BLaER1 treated with 17β-estradiol and CSF1 and Interleukin-3, amounts not matched to agents 10 nM and 100 nM (cell line): ENCODE measurements around the gene KLRC1.
"Not testable (repeated sequence)": the region's sequence is repeated elsewhere in the genome, so short reads cannot be mapped to it uniquely, and the experiment has no call there.

Experiments
- H3K27ac ChIP-seq, 11 experiments: shearing (Covaris generic); formaldehyde crosslinking; 2 replicates each; pipeline ENCODE4 v1.8.1; 2022
- H3K27me3 ChIP-seq, 11 experiments: shearing (Covaris generic); formaldehyde crosslinking; 2 replicates each; pipeline ENCODE4 v1.8.1; 2022
- H3K36me3 ChIP-seq, 11 experiments: shearing (Covaris generic); formaldehyde crosslinking; 2 replicates each; pipeline ENCODE4 v1.8.1; 2022
- H3K4me1 ChIP-seq, 10 experiments: shearing (Covaris generic); formaldehyde crosslinking; 2 replicates each; pipeline ENCODE4 v1.8.1; 2022
- H3K4me2 ChIP-seq, 11 experiments: shearing (Covaris generic); formaldehyde crosslinking; 2 replicates each; pipeline ENCODE4 v1.8.1; 2022
- H3K4me3 ChIP-seq, 10 experiments: shearing (Covaris generic); formaldehyde crosslinking; 2 replicates each; pipeline ENCODE4 v1.8.1; 2022
- H3K9ac ChIP-seq, 11 experiments: shearing (Covaris generic); formaldehyde crosslinking; 2 replicates each; pipeline ENCODE4 v1.8.1; 2022
- H3K9me3 ChIP-seq, 11 experiments: shearing (Covaris generic); formaldehyde crosslinking; replicated peaks in 1 of 11; 2 replicates each; pipeline ENCODE4 v1.8.1; 2022
- H4K20me1 ChIP-seq, 11 experiments: shearing (Covaris generic); formaldehyde crosslinking; 2 replicates each; pipeline ENCODE4 v1.8.1; 2022
- Cebpa-rat ChIP-seq, 11 experiments: shearing (Covaris generic); IDR thresholded peaks; 2 replicates each; pipeline ENCODE4 v1.8.1; 2022

The KLRC1 gene

DNA sequence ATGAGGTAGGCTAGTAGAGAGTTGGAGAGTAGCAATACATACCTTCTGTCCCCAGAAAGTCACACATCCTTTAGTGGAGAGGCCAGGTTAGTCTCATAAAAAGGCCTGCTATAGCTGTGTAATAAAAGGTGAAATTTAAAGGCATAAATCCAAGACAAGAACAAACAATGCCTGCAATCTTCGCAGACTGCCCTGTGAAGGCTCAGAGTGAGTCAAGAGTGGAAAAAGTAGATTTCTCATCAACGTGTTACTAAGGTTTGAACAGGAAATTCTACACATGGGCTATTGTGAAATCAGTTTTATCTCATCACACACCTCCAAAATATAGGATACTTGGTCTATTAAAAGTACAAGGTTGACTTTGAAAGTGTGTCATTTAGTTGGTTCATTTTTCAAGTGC, at the start of gene KLRC1:
Gene KLRC1 (minus strand): TSS at position 222 of the 400 bp plus-strand sequence. CDS start 2,221 bp downstream, outside the sequence.
- peaks cover 29 to 42% (median 35%) of the 10 kb centered on the region in 11 experiments for H3K9me3 ChIP-seq
- H3K36me3 ChIP-seq = no peaks in the 10 kb centered on the region
- no peak within 1 kb of the TSS for H3K4me3 ChIP-seq
- no peaks in the 10 kb centered on the region for H3K27me3 ChIP-seq
- H3K27ac ChIP-seq = no peak within 1 kb of the TSS
- peak in 1 of 11 experiments; percentile 20; a peak in 1 of 22 replicates for TF ChIP-seq Cebpa-rat (IDR thresholded peaks at IDR 0.05)
- no peak within 1 kb of the TSS for H3K9ac ChIP-seq
- no peaks in the 10 kb centered on the region for H3K4me1 ChIP-seq
- no peaks in the 10 kb centered on the region for H4K20me1 ChIP-seq
- no peak within 1 kb of the TSS for H3K4me2 ChIP-seq

DNA sequence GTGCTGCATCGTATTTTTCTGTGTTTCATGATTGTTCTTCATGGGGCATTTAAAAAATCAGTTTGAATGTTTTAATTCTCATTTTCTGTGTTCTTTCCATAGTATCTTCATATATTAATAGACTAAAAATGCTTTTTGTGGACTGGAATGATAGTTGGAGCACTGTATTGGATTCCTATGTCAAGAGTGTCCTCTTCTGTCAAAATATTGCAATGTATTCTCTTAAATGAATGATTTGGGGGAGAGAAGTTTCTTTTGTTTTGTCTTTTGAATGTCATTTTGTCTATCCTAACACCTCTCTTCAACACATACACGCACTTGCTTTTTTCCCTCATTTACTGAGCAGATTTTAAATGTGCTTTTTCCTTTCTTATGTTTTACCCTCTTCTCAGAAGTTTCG, 47.9 kb upstream of the KLRC1 start:
- TF ChIP-seq Cebpa-rat (IDR thresholded peaks at IDR 0.05) = no peak
- Histone ChIP-seq H4K20me1 (no peaks in the 10 kb centered on the region), H3K27ac (no peak overlapping the region), H3K9me3 (no peaks in the 10 kb centered on the region; a peak in 1 of 22 replicates), H3K36me3 (no peaks in the 10 kb centered on the region), H3K4me2 (no peak overlapping the region), H3K4me3 (no peak overlapping the region), H3K9ac (no peak overlapping the region), H3K27me3 (no peaks in the 10 kb centered on the region), H3K4me1 (no peaks in the 10 kb centered on the region)

DNA sequence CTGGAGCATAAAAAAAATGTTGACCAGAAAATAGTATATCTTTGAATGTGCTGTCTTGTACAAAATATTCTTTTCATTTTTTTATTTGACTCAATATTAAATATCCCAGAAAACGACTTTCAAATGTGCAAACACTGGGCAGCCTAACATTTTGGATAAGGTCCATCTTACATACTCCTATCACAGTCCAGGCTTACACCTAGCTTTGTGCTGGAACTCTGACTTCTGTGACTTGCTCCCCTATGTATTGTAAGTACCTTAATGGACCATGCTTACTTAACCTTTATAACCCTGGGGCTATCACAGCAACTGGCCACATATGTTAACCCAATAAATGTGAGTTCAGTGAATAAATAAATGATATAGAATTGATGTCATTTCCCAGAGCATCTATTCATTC, 44.9 kb upstream of the KLRC1 start:
- no peak overlapping the region for H3K9ac ChIP-seq
- no peaks in the 10 kb centered on the region for H3K27me3 ChIP-seq
- H3K27ac ChIP-seq = no peak overlapping the region
- H3K9me3 ChIP-seq = no peaks in the 10 kb centered on the region
- no peaks in the 10 kb centered on the region for H3K4me1 ChIP-seq
- H3K4me3 ChIP-seq = no peak overlapping the region
- TF ChIP-seq Cebpa-rat (IDR thresholded peaks at IDR 0.05) = no peak
- H3K36me3 ChIP-seq = no peaks in the 10 kb centered on the region
- no peak overlapping the region for H3K4me2 ChIP-seq
- H4K20me1 ChIP-seq = no peaks in the 10 kb centered on the region

DNA sequence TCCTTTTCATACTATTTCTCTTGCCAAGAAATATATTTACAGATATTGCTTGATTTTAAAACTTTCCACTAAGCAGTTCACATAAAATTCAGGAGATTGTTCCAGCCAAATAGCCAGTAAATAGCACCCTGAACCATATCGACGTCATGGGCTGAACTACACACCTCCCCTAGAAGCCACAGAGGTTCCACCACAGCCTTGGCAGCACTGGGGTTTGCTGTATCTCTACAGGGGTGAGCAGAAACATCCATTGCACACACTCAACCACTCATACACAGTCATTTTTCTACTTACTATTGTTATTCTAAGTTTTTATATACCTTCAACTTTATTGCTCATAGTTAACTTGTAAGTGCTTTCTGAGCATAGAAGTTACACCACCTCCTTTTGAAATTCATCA, 44.4 kb upstream of the KLRC1 start:
- Histone ChIP-seq H3K4me1 (no peaks in the 10 kb centered on the region), H3K4me2 (no peak overlapping the region), H4K20me1 (no peaks in the 10 kb centered on the region), H3K27ac (no peak overlapping the region), H3K9ac (no peak overlapping the region), H3K36me3 (no peaks in the 10 kb centered on the region), H3K4me3 (no peak overlapping the region), H3K27me3 (no peaks in the 10 kb centered on the region), H3K9me3 (no peaks in the 10 kb centered on the region)
- TF ChIP-seq Cebpa-rat (IDR thresholded peaks at IDR 0.05) = no peak

DNA sequence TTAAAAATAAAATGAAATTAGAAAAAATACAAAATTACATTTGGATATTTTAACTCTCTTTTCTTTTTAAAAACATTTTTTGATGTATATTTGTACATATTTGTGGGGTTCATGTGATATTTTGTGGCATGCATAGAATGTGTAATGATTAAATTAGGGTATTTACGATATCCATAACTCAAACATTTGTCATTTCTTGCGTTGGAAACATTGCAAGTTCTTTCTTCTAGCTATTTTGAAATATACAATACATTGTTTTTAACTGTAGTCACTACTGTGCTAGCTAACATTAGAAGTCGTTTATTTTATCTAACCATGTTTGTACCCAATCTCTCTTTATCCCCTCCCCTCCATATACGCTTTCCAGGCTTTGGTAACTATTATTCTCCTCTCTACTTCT, 38.6 kb upstream of the KLRC1 start:
- Histone ChIP-seq H3K27me3 (no peaks in the 10 kb centered on the region), H3K4me3 (no peak overlapping the region), H3K9ac (no peak overlapping the region), H3K36me3 (no peaks in the 10 kb centered on the region), H3K27ac (no peak overlapping the region), H3K4me1 (no peaks in the 10 kb centered on the region), H3K4me2 (no peak overlapping the region), H3K9me3 (peaks cover 0 to 5% (median 0%) of the 10 kb centered on the region in 11 experiments; a peak in 2 of 22 replicates), H4K20me1 (no peaks in the 10 kb centered on the region)
- TF ChIP-seq Cebpa-rat (IDR thresholded peaks at IDR 0.05) = no peak

DNA sequence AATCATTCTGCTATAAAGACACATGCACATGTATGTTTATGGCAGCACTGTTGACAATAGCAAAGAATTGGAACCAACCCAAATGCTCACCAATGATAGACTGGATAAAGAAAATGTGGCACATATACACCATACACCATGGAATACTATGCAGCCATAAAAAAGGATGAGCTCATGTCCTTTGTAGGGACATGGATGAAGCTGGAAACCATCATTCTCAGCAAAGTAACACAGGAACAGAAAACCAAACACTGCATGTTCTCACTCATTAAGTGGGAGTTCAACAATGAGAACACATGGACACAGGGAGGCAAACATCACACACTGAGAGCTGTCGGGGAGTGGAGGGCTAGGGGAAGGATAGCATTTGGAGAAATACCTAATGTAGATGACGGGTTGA, 34.2 kb upstream of the KLRC1 start:
- not testable (repeated sequence) for H3K4me2 ChIP-seq, H4K20me1 ChIP-seq, H3K36me3 ChIP-seq, H3K27ac ChIP-seq, H3K4me3 ChIP-seq, H3K4me1 ChIP-seq, H3K27me3 ChIP-seq, H3K9ac ChIP-seq
- H3K9me3 ChIP-seq = peaks cover 0 to 14% (median 0%) of the 10 kb centered on the region in 11 experiments; a peak in 2 of 22 replicates

DNA sequence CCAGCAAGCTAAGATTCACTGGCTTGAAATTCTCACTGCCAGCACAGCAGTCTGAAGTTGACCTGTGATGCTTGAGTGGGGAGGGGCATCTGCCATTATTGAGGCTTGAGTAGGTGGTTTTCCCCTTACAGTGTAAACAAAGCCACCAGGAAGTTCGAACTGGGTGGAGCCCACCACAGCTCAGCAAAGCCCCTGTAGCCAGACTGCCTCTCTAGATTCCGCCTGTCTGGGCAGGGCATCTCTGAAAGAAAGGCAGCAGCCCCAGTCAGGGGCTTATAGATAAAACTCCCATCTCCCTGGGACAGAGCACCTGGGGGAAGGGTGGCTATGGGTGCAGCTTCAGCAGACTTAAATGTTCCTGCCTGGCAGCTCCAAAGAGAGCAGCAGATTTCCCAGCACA, 28.7 kb upstream of the KLRC1 start:
- H3K27ac ChIP-seq, H4K20me1 ChIP-seq, H3K36me3 ChIP-seq, H3K4me1 ChIP-seq, H3K27me3 ChIP-seq, H3K4me3 ChIP-seq, H3K4me2 ChIP-seq, H3K9ac ChIP-seq: not testable (repeated sequence)
- H3K9me3 ChIP-seq = peaks cover 0 to 13% (median 4%) of the 10 kb centered on the region in 11 experiments; a peak in 5 of 22 replicates

DNA sequence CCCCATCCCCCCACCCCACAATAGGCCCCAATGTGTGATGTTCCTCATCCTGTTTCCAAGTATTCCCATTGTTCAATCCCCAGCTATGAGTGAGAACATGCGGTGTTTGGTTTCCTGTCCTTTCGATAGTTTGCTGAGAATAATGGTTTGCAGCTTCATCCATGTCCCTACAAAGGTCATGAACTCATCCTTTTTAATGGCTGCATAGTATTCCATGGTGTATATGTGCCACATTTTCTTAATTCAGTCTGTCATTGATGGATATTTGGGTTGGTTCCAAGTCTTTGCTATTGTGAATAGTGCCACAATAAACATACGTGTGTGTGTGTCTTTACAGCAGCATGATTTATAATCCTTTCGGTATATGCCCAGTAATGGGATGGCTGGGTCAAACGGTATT, 19.6 kb upstream of the KLRC1 start:
- H3K27me3 ChIP-seq, H3K9ac ChIP-seq, H3K4me1 ChIP-seq, H3K36me3 ChIP-seq, H4K20me1 ChIP-seq, H3K4me3 ChIP-seq, H3K27ac ChIP-seq, H3K4me2 ChIP-seq: not testable (repeated sequence)
- peaks cover 0 to 22% (median 8%) of the 10 kb centered on the region in 11 experiments; a peak in 14 of 22 replicates for H3K9me3 ChIP-seq

DNA sequence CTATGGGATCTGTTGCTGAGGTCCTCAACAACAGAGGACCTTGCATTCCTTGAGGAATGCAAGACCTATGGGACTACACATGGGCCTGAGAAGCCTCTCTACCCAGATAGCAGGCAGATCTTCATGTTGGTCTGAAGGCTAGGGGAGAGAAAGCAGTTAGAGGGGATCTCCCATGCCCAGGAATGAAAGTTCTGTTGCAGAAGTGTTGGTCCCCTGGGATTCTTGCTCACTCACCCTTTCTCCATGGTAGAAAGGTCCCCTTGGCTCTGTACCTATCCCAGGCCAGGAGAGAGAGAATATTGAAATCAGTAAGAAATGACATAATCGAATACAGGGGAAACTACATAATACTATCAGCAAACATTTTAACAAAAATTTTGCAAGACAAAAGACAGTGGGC, 16.5 kb upstream of the KLRC1 start:
- Histone ChIP-seq H3K27ac (no peak overlapping the region), H4K20me1 (no peaks in the 10 kb centered on the region), H3K9me3 (peaks cover 0 to 22% (median 8%) of the 10 kb centered on the region in 11 experiments; a peak in 15 of 22 replicates), H3K4me1 (no peaks in the 10 kb centered on the region), H3K27me3 (no peaks in the 10 kb centered on the region), H3K9ac (no peak overlapping the region), H3K36me3 (no peaks in the 10 kb centered on the region), H3K4me2 (no peak overlapping the region), H3K4me3 (no peak overlapping the region)
- TF ChIP-seq Cebpa-rat (IDR thresholded peaks at IDR 0.05) = no peak

DNA sequence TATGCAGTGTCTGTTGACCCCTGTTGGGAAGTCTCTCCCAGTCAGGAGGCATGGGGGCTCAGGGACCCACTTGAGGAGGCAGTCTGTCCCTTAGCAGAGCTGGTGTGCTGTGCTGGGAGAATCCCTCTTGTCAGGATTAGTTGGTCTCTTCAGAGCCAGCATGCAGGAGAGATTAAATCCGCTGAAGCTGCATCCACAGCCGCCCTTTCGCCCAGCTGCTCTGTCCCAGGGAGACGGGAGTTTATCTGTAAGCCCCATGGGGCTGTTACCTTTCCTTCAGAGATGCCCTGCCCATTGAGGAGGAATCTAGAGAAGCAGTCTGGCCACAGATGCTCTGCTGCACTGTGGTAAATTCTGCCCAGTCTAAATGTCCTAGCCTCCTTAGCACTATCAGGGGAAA, 13.1 kb upstream of the KLRC1 start:
- Histone ChIP-seq H4K20me1 (no peaks in the 10 kb centered on the region), H3K9ac (no peak overlapping the region), H3K4me2 (no peak overlapping the region), H3K4me3 (no peak overlapping the region), H3K9me3 (peaks cover 0 to 25% (median 8%) of the 10 kb centered on the region in 11 experiments; a peak in 11 of 22 replicates), H3K36me3 (no peaks in the 10 kb centered on the region), H3K4me1 (no peaks in the 10 kb centered on the region), H3K27ac (no peak overlapping the region), H3K27me3 (no peaks in the 10 kb centered on the region)
- no peak for TF ChIP-seq Cebpa-rat (IDR thresholded peaks at IDR 0.05)

DNA sequence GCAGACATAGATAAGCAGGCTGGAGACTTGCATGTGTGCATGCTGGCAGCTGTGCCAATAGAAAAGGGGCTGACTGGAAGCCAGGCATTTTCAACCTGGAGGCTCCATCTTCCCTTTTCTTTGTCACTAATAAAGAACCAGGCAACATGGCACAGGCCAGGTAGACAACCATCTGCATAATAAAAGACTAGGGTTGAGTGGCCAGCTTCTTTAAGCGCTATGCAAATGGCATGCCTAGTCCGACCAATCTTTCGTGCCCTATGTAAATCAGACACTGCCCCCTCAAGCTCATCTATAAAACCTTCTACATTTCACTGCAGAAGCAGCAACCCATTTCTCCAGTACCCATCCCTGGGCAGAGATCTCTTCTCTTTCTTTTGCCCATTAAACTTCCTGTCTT, 4.6 kb upstream of the KLRC1 start:
- H4K20me1 ChIP-seq = no peaks in the 10 kb centered on the region
- H3K27ac ChIP-seq = no peak overlapping the region
- no peaks in the 10 kb centered on the region for H3K4me1 ChIP-seq
- TF ChIP-seq Cebpa-rat (IDR thresholded peaks at IDR 0.05) = no peak
- H3K9me3 ChIP-seq = peaks cover 43 to 74% (median 48%) of the 10 kb centered on the region in 11 experiments
- H3K36me3 ChIP-seq = no peaks in the 10 kb centered on the region
- no peaks in the 10 kb centered on the region for H3K27me3 ChIP-seq
- no peak overlapping the region for H3K9ac ChIP-seq
- no peak overlapping the region for H3K4me3 ChIP-seq
- no peak overlapping the region for H3K4me2 ChIP-seq
